H1 (cell line): Measurements from ENCODE around the gene TACC2. TPM values are rescaled to one million over a fixed set of nuclear protein-coding genes. Genes with fewer than 3 reads are reported as not detected.

Experiments used
- CTCF ChIA-PET: fragments of 300-600 bp; sonication (Branson Sonifier 250); formaldehyde crosslinking; loops from one replicate; lab custom pipeline; 2021; ENCODE audit not compliant: partially characterized antibody; lab: Charles Lee
- POLR2A ChIA-PET: fragments of 300-600 bp; sonication (Branson Sonifier 250); formaldehyde crosslinking; loops from one replicate; lab custom pipeline; 2021; ENCODE audit warnings: inconsistent platforms; ENCODE audit not compliant: partially characterized antibody; lab: Charles Lee
- DNase-seq, 2 experiments: peaks; one replicate each; pipeline versions ENCODE4 v3.0.0 to v3.0.0-alpha.2; 2010 to 2022; ENCODE audit warnings: low spot score in 2 of 2, low read depth in 1 of 2, mixed read lengths in 1 of 2
- FAIRE-seq: peaks from 2 replicates; lab custom pipeline; 2011; peaks lifted over from hg19 to GRCh38; lab: Jason Lieb, UNC
- H2AFZ ChIP-seq: 2 replicates; pipeline ENCODE4 v1.8.1; 2012; ENCODE audit warnings: low read length, inconsistent platforms
- H2AK5ac ChIP-seq: 2 replicates; pipeline ENCODE4 v1.6.1; 2013; ENCODE audit warnings: low read depth, low read length
- H2BK120ac ChIP-seq: replicated peaks from 2 replicates; pipeline ENCODE3; 2013; ENCODE audit warnings: low read depth, low read length, inconsistent platforms
- H2BK12ac ChIP-seq: 2 replicates; pipeline ENCODE4 v1.6.1; 2013; ENCODE audit warnings: low read depth, low read length
- H2BK15ac ChIP-seq: 2 replicates; pipeline ENCODE4 v1.6.1; 2013; ENCODE audit warnings: low read length
- H2BK20ac ChIP-seq: 2 replicates; pipeline ENCODE4 v1.6.1; 2013; ENCODE audit warnings: low read length
- H2BK5ac ChIP-seq: 2 replicates; pipeline ENCODE4 v1.6.1; 2013; ENCODE audit warnings: low read depth, low read length
- H3K14ac ChIP-seq: 2 replicates; pipeline ENCODE4 v1.6.1; 2013; ENCODE audit warnings: inconsistent platforms; ENCODE audit not compliant: insufficient read length
- H3K18ac ChIP-seq: 2 replicates; pipeline ENCODE4 v1.6.1; 2013; ENCODE audit warnings: low read length; ENCODE audit errors: extremely low read depth
- H3K23ac ChIP-seq: 2 replicates; pipeline ENCODE4 v1.6.1; 2013; ENCODE audit warnings: inconsistent platforms; ENCODE audit not compliant: insufficient read length
- H3K23me2 ChIP-seq: 2 replicates; pipeline ENCODE4 v1.6.1; 2013; ENCODE audit warnings: low read depth, low read length
- H3K27ac ChIP-seq: 2 replicates; pipeline ENCODE4 v1.6.1; 2011; ENCODE audit warnings: low read depth, low read length, inconsistent platforms
- H3K27me3 ChIP-seq, 4 experiments: replicated peaks in 1 of 4; 1 replicate in 1 of 4; 2 replicates in 3 of 4; pipeline versions ENCODE4 v1.6.1 to v1.8.1; 2011 to 2013; ENCODE audit warnings: low read length in 3 of 4, mild to moderate bottlenecking in 3 of 4, inconsistent platforms in 2 of 4, mixed read lengths in 2 of 4, moderate library complexity in 1 of 4; ENCODE audit not compliant: control insufficient read depth in 3 of 4, insufficient read depth in 3 of 4; ENCODE audit errors: extremely low read depth in 1 of 4
- H3K36me3 ChIP-seq, 4 experiments: 2 replicates each; pipeline versions ENCODE4 v1.6.1 to v1.8.1; 2011 to 2013; ENCODE audit warnings: mild to moderate bottlenecking in 4 of 4, low read length in 3 of 4, moderate library complexity in 2 of 4, control low read depth in 1 of 4, inconsistent platforms in 1 of 4; ENCODE audit not compliant: insufficient read depth in 4 of 4, control insufficient read depth in 2 of 4
- H3K4ac ChIP-seq: replicated peaks from 2 replicates; pipeline ENCODE3; 2013; ENCODE audit warnings: low read length, low read depth, mixed read lengths, inconsistent platforms; ENCODE audit not compliant: insufficient read length
- H3K4me1 ChIP-seq, 4 experiments: replicated peaks in 1 of 4; 1 replicate in 1 of 4; 2 replicates in 3 of 4; pipeline versions ENCODE4 v1.6.1 to v1.8.1; 2011 to 2013; ENCODE audit warnings: low read length in 3 of 4, inconsistent platforms in 2 of 4, mixed read lengths in 1 of 4; ENCODE audit not compliant: insufficient read depth in 4 of 4, control insufficient read depth in 3 of 4
- H3K4me2 ChIP-seq, 2 experiments: 2 replicates each; pipeline versions ENCODE4 v1.6.1 to v1.8.1; 2011 to 2013; ENCODE audit warnings: low read depth in 2 of 2, low read length in 2 of 2, control low read depth in 1 of 2, inconsistent platforms in 1 of 2, mild to moderate bottlenecking in 1 of 2; ENCODE audit not compliant: insufficient read depth in 1 of 2
- H3K4me3 ChIP-seq, 4 experiments: fragments of 200-600, 300-600 bp in 1 of 4; sonication (generic), shearing (Covaris generic), sonication (Bioruptor Twin) in 1 of 4; 2 replicates each; pipeline versions ENCODE4 v1.5.1 to v1.8.1; 2011 to 2016; ENCODE audit warnings: low read length in 4 of 4, low read depth in 3 of 4, control low read depth in 2 of 4, inconsistent platforms in 2 of 4, mild to moderate bottlenecking in 2 of 4, mixed read lengths in 1 of 4, moderate library complexity in 1 of 4; ENCODE audit not compliant: insufficient read depth in 2 of 4; ENCODE audit errors: extremely low read depth in 1 of 4
- H3K56ac ChIP-seq: replicated peaks from 2 replicates; pipeline ENCODE3; 2013; ENCODE audit warnings: low read depth, mild to moderate bottlenecking, mixed read lengths, low read length, inconsistent platforms; ENCODE audit not compliant: insufficient read length
- H3K79me1 ChIP-seq: 2 replicates; pipeline ENCODE4 v1.6.1; 2013; ENCODE audit warnings: low read depth, low read length, control low read depth
- H3K79me2 ChIP-seq, 2 experiments: 2 replicates each; pipeline versions ENCODE4 v1.6.1 to v1.8.1; 2012 to 2013; ENCODE audit warnings: low read length in 2 of 2, mild to moderate bottlenecking in 2 of 2, inconsistent platforms in 1 of 2; ENCODE audit not compliant: insufficient read depth in 2 of 2, control insufficient read depth in 1 of 2
- H3K9ac ChIP-seq, 4 experiments: replicated peaks in 1 of 4; 1 replicate in 1 of 4; 2 replicates in 3 of 4; pipeline versions ENCODE4 v1.6.1 to v1.8.1; 2011 to 2013; ENCODE audit warnings: low read depth in 3 of 4, low read length in 3 of 4, control low read depth in 2 of 4, mild to moderate bottlenecking in 2 of 4, moderate library complexity in 2 of 4, inconsistent platforms in 1 of 4; ENCODE audit errors: extremely low read depth in 1 of 4
- H3K9me3 ChIP-seq, 2 experiments: 2 replicates each; pipeline versions ENCODE4 v1.6.1 to v1.8.1; 2012 to 2013; ENCODE audit warnings: mild to moderate bottlenecking in 2 of 2, moderate library complexity in 2 of 2, control low read depth in 1 of 2, inconsistent platforms in 1 of 2, low read depth in 1 of 2, low read length in 1 of 2, mixed read lengths in 1 of 2; ENCODE audit not compliant: insufficient read depth in 2 of 2
- H4K20me1 ChIP-seq, 2 experiments: replicated peaks in 1 of 2; 2 replicates each; pipeline versions ENCODE3 to v1.8.1; 2011 to 2013; ENCODE audit warnings: inconsistent platforms in 2 of 2, low read length in 2 of 2, mild to moderate bottlenecking in 1 of 2; ENCODE audit not compliant: insufficient read depth in 2 of 2, control insufficient read depth in 1 of 2
- H4K5ac ChIP-seq: 2 replicates; pipeline ENCODE4 v1.6.1; 2013; ENCODE audit warnings: low read length, low read depth, mixed read lengths, inconsistent platforms; ENCODE audit not compliant: insufficient read length
- H4K8ac ChIP-seq: 2 replicates; pipeline ENCODE4 v1.8.0; 2013; ENCODE audit warnings: mild to moderate bottlenecking, moderate library complexity, low read length, inconsistent platforms; ENCODE audit not compliant: insufficient read depth; ENCODE audit errors: extremely low read depth
- H4K91ac ChIP-seq: replicated peaks from 2 replicates; pipeline ENCODE3; 2013; ENCODE audit warnings: low read length, mixed read lengths, inconsistent platforms; ENCODE audit not compliant: insufficient read length
- BCL11A ChIP-seq, 2 experiments: IDR thresholded peaks; one replicate each; pipeline ENCODE4 v1.6.1; 2011; ENCODE audit warnings: low read depth in 2 of 2, low read length in 2 of 2, mild to moderate bottlenecking in 2 of 2
- CEBPB ChIP-seq: IDR thresholded peaks from 2 replicates; pipeline ENCODE4 v1.6.1; 2012; ENCODE audit warnings: low read depth, low read length
- EZH2 ChIP-seq: fragments of 200-600 bp; sonication (generic); IDR thresholded peaks from 2 replicates; pipeline ENCODE4 v1.7.1; 2012; ENCODE audit warnings: low read depth, mild to moderate bottlenecking, moderate library complexity, low read length, inconsistent platforms; ENCODE audit not compliant: severe bottlenecking
- NANOG ChIP-seq: IDR thresholded peaks from 2 replicates; pipeline ENCODE4 v1.6.1; 2011; ENCODE audit warnings: low read length, low read depth, mild to moderate bottlenecking, inconsistent platforms; ENCODE audit not compliant: insufficient read depth, poor library complexity, severe bottlenecking
- NRF1 ChIP-seq: IDR thresholded peaks from 2 replicates; pipeline ENCODE4 v1.6.1; 2011; ENCODE audit warnings: mild to moderate bottlenecking, low read depth, low read length, improper control_type of control experiment
- RAD21 ChIP-seq, 2 experiments: IDR thresholded peaks in 1 of 2; conservative IDR thresholded peaks in 1 of 2; 2 replicates each; pipeline ENCODE4 v1.6.1; 2011; ENCODE audit warnings: low read depth in 2 of 2, low read length in 2 of 2, improper control_type of control experiment in 1 of 2, inconsistent platforms in 1 of 2, mild to moderate bottlenecking in 1 of 2, moderate library complexity in 1 of 2
- RNF2 ChIP-seq: fragments of 200-900, 300-1000 bp; sonication (generic); IDR thresholded peaks from 2 replicates; pipeline ENCODE4 v1.7.1; 2016; ENCODE audit warnings: borderline replicate concordance, low read depth, mild to moderate bottlenecking, antibody characterized with exemption, low read length; ENCODE audit not compliant: poor library complexity, severe bottlenecking; ENCODE audit errors: missing control alignments
- SP2 ChIP-seq: IDR thresholded peaks from 2 replicates; pipeline ENCODE4 v1.6.1; 2012; ENCODE audit warnings: mild to moderate bottlenecking, low read length, inconsistent platforms
- SUZ12 ChIP-seq: fragments of 200-600 bp; sonication (generic); IDR thresholded peaks from 2 replicates; pipeline ENCODE4 v1.6.1; 2012; ENCODE audit warnings: mild to moderate bottlenecking, inconsistent platforms, low read length, moderate library complexity, mixed read lengths
- WGBS, 2 experiments: shearing (Covaris generic) in 1 of 2; methylation state at CpG; one replicate each; pipeline versions ENCODE4 v1.1.6 to v1.1.7; 2013 to 2015; ENCODE audit warnings: low lambda C conversion rate in 2 of 2, mixed read lengths in 2 of 2, inconsistent platforms in 1 of 2, low coverage in 1 of 2, missing lambda C conversion rate in 1 of 2; ENCODE audit not compliant: insufficient replicate concordance in 2 of 2, insufficient coverage in 1 of 2, insufficient read length in 1 of 2; ENCODE audit errors: extremely low coverage in 1 of 2, missing lambda C conversion rate in 1 of 2; 5-methylcytosine and 5-hydroxymethylcytosine counted together
- polyA plus RNA-seq, 7 experiments: library from polyadenylated mRNA; depleted of rRNA in 3 of 7; stranded (reverse) in 5 of 7; unstranded in 2 of 7; fragments of >200 nt in 5 of 7; fragments of 200-250 nt in 2 of 7; gene quantifications; 1 replicate in 5 of 7; 2 replicates in 1 of 7; 4 replicates in 1 of 7; pipeline versions ENCODE4 v1.2.1 to v1.2.3, GENCODE V29; 2011 to 2013; ENCODE audit warnings: missing spikeins in 2 of 7, mixed read lengths in 2 of 7
- total RNA-seq: library from RNA; stranded (reverse); fragmentation: NEBNext Ultra II Directional; extraction: Animal tissue kit (Norgen Biotek cat#: 25700); gene quantifications from 2 replicates; pipeline ENCODE4 v1.2.1, GENCODE V29; 2021
- TF ChIP-seq, protein P1 (sequence below): IDR thresholded peaks from 2 replicates; pipeline ENCODE4 v1.6.1; 2011; ENCODE audit warnings: low read length, improper control_type of control experiment

The TACC2 gene
- total and polyA plus RNA-seq, 2 of the 8 experiments (the other 6 are each of a cell fraction or from before 2014, with no cell fraction given): 21.2 to 46.6 TPM

- Histone ChIP-seq H2AK5ac (no peak overlapping the region), H3K4me1 (peaks cover 0 to 7% (median 4%) of the 10 kb centered on the region in 4 experiments; a peak in 6 of 7 replicates), H3K23me2 (peaks cover 3% of the 10 kb centered on the region; the same call in 1 of the 2 replicates), H4K91ac (no peak overlapping the region), H3K27ac (no peak overlapping the region), H3K14ac (no peak overlapping the region), H2BK12ac (no peak overlapping the region), H4K5ac (no peak overlapping the region), H4K8ac (no peak overlapping the region), H3K4me2 (no peak overlapping the region), H3K79me2 (no peaks in the 10 kb centered on the region), H2AFZ (no peak overlapping the region), H2BK20ac (peak overlapping the region; percentile 18; the same call in 1 of the 2 replicates), H3K36me3 (no peaks in the 10 kb centered on the region), H3K79me1 (no peaks in the 10 kb centered on the region), H4K20me1 (no peaks in the 10 kb centered on the region), H3K56ac (no peak overlapping the region), H2BK120ac (no peak overlapping the region), H3K4me3 (no peak overlapping the region), H2BK15ac (no peak overlapping the region), H3K9me3 (no peaks in the 10 kb centered on the region), H3K4ac (no peak overlapping the region), H2BK5ac (no peak overlapping the region), H3K23ac (no peak overlapping the region), H3K27me3 (no peaks in the 10 kb centered on the region), H3K18ac (no peak overlapping the region; the same call in 1 of the 2 replicates), H3K9ac (no peak overlapping the region)
- no peak for TF ChIP-seq CEBPB
- no peak for TF ChIP-seq SP2
- no peak for TF ChIP-seq BCL11A (IDR thresholded peaks at IDR 0.05; ENCODE audit: low read depth in 2 of 2, low read length in 2 of 2)
- TF ChIP-seq, protein P1, sequence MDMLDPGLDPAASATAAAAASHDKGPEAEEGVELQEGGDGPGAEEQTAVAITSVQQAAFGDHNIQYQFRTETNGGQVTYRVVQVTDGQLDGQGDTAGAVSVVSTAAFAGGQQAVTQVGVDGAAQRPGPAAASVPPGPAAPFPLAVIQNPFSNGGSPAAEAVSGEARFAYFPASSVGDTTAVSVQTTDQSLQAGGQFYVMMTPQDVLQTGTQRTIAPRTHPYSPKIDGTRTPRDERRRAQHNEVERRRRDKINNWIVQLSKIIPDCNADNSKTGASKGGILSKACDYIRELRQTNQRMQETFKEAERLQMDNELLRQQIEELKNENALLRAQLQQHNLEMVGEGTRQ: no peak
- TF ChIP-seq NRF1: no peak
- TF ChIP-seq EZH2: no peak
- no peak for TF ChIP-seq RAD21 (IDR thresholded peaks at IDR 0.05 in 1 of 2, conservative IDR thresholded peaks at IDR 0.05 in 1 of 2; ENCODE audit: low read depth in 2 of 2, low read length in 2 of 2)
- no peak for TF ChIP-seq SUZ12
- TF ChIP-seq RNF2: no peak
- no peak for TF ChIP-seq NANOG
- 78% methylated on average over 3 of the region's 3 CpGs; no CpG with 5 or more reads in 1 of the 2 experiments for WGBS, 2 experiments
- FAIRE-seq (no peak), DNase-seq (no peak)
- CTCF ChIA-PET: interaction anchor here (0.6 kb wide), 1 partner anchor 66 kb away, joined by 3 read pairs; no protein-coding TSS in a partner anchor
- POLR2A ChIA-PET: no interaction called here
Observed at GRCh38 chr10:122014652-122015248, 25.8 kb downstream of the TACC2 start.
